Measurements from ENCODE around the gene MED13L. TPM values are rescaled to one million over a fixed set of nuclear protein-coding genes. Genes with fewer than 3 reads are reported as not detected.

The MED13L gene
- total RNA-seq, 2 experiments from 2014 or later, result 203 to 208 TPM

DNA sequence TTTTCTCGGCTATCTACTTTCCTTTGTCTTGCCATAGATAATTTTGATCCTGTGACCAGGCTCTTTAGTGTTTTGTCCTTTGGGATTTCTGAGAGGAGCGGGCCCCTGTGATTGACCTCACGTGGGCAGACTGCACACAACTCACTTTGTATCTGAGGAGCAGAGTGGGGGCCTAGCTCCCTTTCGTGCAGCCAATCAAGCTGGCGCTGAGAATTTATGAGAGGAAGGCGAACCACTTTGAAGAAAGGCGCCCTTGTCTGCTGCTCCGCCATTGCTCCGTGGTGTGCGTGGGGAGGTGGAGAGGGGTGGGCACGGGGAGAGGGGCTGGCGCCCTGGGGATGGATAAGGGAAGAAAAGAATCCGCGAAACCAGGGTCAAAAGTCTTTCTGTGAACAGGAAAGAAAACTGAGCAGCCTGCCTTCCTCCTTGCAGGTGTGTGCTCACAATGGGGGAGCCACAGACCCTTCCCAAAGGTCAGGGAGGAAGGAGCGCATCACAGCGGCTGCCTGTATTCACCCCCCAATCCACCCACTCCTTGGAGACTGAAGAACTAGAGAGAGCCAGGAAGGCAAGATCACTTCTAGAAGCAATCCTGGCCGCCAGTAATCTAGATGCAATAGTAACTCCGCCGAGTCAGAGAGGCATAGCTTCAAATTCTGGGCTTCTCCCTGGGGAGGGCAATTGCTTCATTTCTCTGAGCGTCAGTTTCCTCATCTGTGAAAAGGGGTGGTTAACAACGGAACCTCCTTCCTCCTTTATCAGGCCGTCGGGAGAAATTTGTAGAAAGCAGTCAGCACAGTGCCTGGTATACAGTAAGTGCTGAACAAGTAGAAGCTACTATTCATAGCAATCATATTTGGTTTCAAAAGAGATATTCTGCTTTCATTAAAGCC lies 24.9 kb upstream of the MED13L start:
- intact Hi-C loops (cut with DNase I, micrococcal nuclease), result no loop called here
- Mint-ChIP-seq H3K36me3 (ENCODE audit: low read depth) (no peaks in the 10 kb centered on the region), H3K4me1 (ENCODE audit: low read depth) (peaks cover 6% of the 10 kb centered on the region), H3K4me3 (no peak overlapping the region), H3K27ac (no peak overlapping the region), H3K27me3 (no peaks in the 10 kb centered on the region), H3K9me3 (no peaks in the 10 kb centered on the region)
- Histone ChIP-seq H3K9me3 (ENCODE audit: control insufficient read depth in 1 of 2, insufficient read depth in 1 of 2, low read length in 2 of 2) (no peaks in the 10 kb centered on the region), H3K4me3 (ENCODE audit: low read length) (no peak overlapping the region), H3K27me3 (ENCODE audit: control insufficient read depth in 1 of 2, insufficient read depth in 2 of 2, low read length in 2 of 2) (no peaks in the 10 kb centered on the region), H3K36me3 (ENCODE audit: insufficient read depth, low read length) (no peaks in the 10 kb centered on the region), H3K27ac (ENCODE audit: low read depth in 1 of 2, low read length in 2 of 2) (no peak overlapping the region), H3K4me1 (ENCODE audit: insufficient read depth, low read length) (no peaks in the 10 kb centered on the region)
- ChIA-PET CTCF (interaction anchor here (0.8 to 1.9 kb wide), 2 partner anchors 9 to 269 kb away, joined by 3 to 4 read pairs; no protein-coding TSS in a partner anchor), POLR2A (interaction anchor here (0.6 kb wide), 1 partner anchor 61 kb away, joined by 4 read pairs; no protein-coding TSS in a partner anchor)
- no peak for DNase-seq
- TF ChIP-seq, protein P1, sequence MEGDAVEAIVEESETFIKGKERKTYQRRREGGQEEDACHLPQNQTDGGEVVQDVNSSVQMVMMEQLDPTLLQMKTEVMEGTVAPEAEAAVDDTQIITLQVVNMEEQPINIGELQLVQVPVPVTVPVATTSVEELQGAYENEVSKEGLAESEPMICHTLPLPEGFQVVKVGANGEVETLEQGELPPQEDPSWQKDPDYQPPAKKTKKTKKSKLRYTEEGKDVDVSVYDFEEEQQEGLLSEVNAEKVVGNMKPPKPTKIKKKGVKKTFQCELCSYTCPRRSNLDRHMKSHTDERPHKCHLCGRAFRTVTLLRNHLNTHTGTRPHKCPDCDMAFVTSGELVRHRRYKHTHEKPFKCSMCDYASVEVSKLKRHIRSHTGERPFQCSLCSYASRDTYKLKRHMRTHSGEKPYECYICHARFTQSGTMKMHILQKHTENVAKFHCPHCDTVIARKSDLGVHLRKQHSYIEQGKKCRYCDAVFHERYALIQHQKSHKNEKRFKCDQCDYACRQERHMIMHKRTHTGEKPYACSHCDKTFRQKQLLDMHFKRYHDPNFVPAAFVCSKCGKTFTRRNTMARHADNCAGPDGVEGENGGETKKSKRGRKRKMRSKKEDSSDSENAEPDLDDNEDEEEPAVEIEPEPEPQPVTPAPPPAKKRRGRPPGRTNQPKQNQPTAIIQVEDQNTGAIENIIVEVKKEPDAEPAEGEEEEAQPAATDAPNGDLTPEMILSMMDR (IDR thresholded peaks at IDR 0.05), result no peak
- no peak for ATAC-seq (ENCODE audit: poor library complexity)

DNA sequence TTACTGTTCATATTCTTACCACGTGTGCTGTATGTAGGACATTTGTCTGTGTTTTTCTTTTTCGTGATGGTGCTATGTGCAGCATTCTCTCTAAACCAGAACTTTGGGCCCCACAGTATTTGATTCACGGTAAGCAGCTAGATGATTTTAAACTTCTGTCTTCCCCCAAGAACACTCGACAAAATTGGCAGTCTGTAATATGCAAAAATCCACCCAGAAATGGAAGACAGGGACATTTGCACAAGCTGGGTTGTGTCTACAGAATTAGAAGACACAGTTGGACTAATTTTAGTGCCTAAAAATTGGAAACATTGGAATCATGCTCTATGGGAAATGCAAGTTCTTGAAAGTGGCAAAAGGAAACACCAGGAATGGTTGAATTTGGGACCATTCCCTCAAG lies 24.1 kb upstream of the MED13L start:
- Histone ChIP-seq H3K27me3 (ENCODE audit: control insufficient read depth in 1 of 2, insufficient read depth in 2 of 2, low read length in 2 of 2) (no peaks in the 10 kb centered on the region), H3K27ac (ENCODE audit: low read depth in 1 of 2, low read length in 2 of 2) (no peak overlapping the region), H3K36me3 (ENCODE audit: insufficient read depth, low read length) (no peaks in the 10 kb centered on the region), H3K9me3 (ENCODE audit: control insufficient read depth in 1 of 2, insufficient read depth in 1 of 2, low read length in 2 of 2) (no peaks in the 10 kb centered on the region), H3K4me3 (ENCODE audit: low read length) (no peak overlapping the region), H3K4me1 (ENCODE audit: insufficient read depth, low read length) (no peaks in the 10 kb centered on the region)
- peaks cover 9% of the 10 kb centered on the region for H3K4me1 Mint-ChIP-seq (ENCODE audit: low read depth)
- intact Hi-C loops (cut with DNase I, micrococcal nuclease), result no loop called here
- TF ChIP-seq, protein P1 (IDR thresholded peaks at IDR 0.05), result no peak
- no peak overlapping the region for H3K27ac Mint-ChIP-seq
- DNase-seq, result no peak
- H3K4me3 Mint-ChIP-seq, result no peak overlapping the region
- POLR2A ChIA-PET, result no interaction called here
- CTCF ChIA-PET, result no interaction called here
- ATAC-seq (ENCODE audit: poor library complexity), result no peak
- H3K9me3 Mint-ChIP-seq, result no peaks in the 10 kb centered on the region
- H3K36me3 Mint-ChIP-seq (ENCODE audit: low read depth), result no peaks in the 10 kb centered on the region
- no peaks in the 10 kb centered on the region for H3K27me3 Mint-ChIP-seq

DNA sequence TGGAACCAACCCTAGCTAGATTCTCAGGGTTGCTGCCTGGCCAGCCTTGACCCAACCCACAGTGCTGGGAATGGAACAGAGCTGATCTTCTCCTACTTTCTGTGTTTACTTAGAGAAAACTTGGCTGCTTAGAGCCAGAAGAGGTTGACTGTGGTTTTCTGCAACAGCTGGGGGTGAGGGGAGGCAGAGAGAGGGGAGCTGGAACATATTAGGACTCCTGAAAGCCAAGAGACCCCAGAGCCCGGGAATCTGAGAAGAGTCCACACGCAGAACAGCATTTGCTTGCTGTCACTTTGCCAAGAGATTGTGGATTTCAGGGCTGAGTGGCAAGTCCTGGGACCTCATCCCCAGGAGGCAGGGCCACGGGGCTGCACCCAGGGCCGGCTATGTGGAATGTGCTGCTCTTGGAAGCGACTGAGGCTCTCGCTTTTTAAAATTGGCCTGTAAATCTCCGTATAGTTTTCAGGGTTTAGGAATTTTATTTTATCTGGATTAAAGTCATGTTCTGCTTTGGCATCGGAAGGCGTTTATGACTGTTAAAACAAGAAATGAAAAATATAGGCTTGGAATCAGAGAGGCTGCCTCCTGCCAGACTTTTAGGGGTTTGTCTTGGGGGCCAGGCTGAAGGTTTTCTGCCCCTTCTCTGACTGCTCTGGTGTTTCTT lies 22.3 kb upstream of the MED13L start:
- POLR2A ChIA-PET, result no interaction called here

More for the DNA sequence above, 22.3 kb upstream of the MED13L start:
- Histone ChIP-seq H3K4me3 (ENCODE audit: low read length) (no peak overlapping the region), H3K27me3 (ENCODE audit: control insufficient read depth in 1 of 2, insufficient read depth in 2 of 2, low read length in 2 of 2) (no peaks in the 10 kb centered on the region), H3K27ac (ENCODE audit: low read depth in 1 of 2, low read length in 2 of 2) (no peak overlapping the region), H3K36me3 (ENCODE audit: insufficient read depth, low read length) (no peaks in the 10 kb centered on the region), H3K4me1 (ENCODE audit: insufficient read depth, low read length) (no peaks in the 10 kb centered on the region), H3K9me3 (ENCODE audit: control insufficient read depth in 1 of 2, insufficient read depth in 1 of 2, low read length in 2 of 2) (no peaks in the 10 kb centered on the region)
- Mint-ChIP-seq H3K9me3 (no peaks in the 10 kb centered on the region), H3K36me3 (ENCODE audit: low read depth) (no peaks in the 10 kb centered on the region), H3K27me3 (no peaks in the 10 kb centered on the region), H3K4me3 (no peak overlapping the region), H3K4me1 (ENCODE audit: low read depth) (peaks cover 9% of the 10 kb centered on the region), H3K27ac (no peak overlapping the region)
- intact Hi-C loops (cut with DNase I, micrococcal nuclease), result no loop called here
- DNase-seq (no peak), ATAC-seq (ENCODE audit: poor library complexity) (no peak)
- CTCF ChIA-PET, result no interaction called here
- TF ChIP-seq, protein P1 (IDR thresholded peaks at IDR 0.05), result no peak
